GM23338 (cell line): ENCODE data around the gene ASB2. TPM values are rescaled to one million over a fixed set of nuclear protein-coding genes. Genes with fewer than 3 reads are reported as not detected.

ENCODE experiments used
- ATAC-seq: fragments of 200-7000 bp; cut with Tn5 transposase; 3 replicates; pipeline ENCODE4 v1.9.1; 2020
- DNase-seq: peaks from one replicate; pipeline ENCODE4 v3.0.0-alpha.2; 2015; ENCODE audit warnings: low spot score
- H2AFZ ChIP-seq: fragments of 200-600 bp; sonication (generic); 2 replicates; pipeline ENCODE4 v1.8.0; 2016; ENCODE audit warnings: antibody characterized with exemption, mild to moderate bottlenecking, moderate library complexity
- H3F3A ChIP-seq: fragments of 200-600 bp; sonication (generic); replicated peaks from 2 replicates; pipeline ENCODE4 v1.8.0; 2017; ENCODE audit warnings: antibody characterized with exemption, mixed run types, low read depth
- H3K27ac ChIP-seq: fragments of 200-600 bp; sonication (generic); 2 replicates; pipeline ENCODE4 v1.6.1; 2016; ENCODE audit warnings: low read depth
- H3K27me3 ChIP-seq: fragments of 200-600 bp; sonication (generic); 2 replicates; pipeline ENCODE4 v1.8.0; 2016; ENCODE audit warnings: mild to moderate bottlenecking, mixed run types, moderate library complexity; ENCODE audit not compliant: insufficient read depth
- H3K36me3 ChIP-seq: fragments of 200-600 bp; sonication (generic); 2 replicates; pipeline ENCODE4 v1.8.0; 2016; ENCODE audit warnings: mild to moderate bottlenecking; ENCODE audit not compliant: insufficient read depth
- H3K4me1 ChIP-seq: fragments of 200-600 bp; sonication (generic); 2 replicates; pipeline ENCODE4 v1.8.0; 2016; ENCODE audit warnings: mild to moderate bottlenecking, moderate library complexity; ENCODE audit not compliant: insufficient read depth
- H3K4me2 ChIP-seq: fragments of 200-600 bp; sonication (generic); 2 replicates; pipeline ENCODE4 v1.7.1; 2017; ENCODE audit warnings: mixed run types
- H3K4me3 ChIP-seq: fragments of 200-600 bp; sonication (generic); 2 replicates; pipeline ENCODE4 v1.6.1; 2016; ENCODE audit warnings: mixed run types
- H3K79me2 ChIP-seq: fragments of 200-600 bp; sonication (generic); replicated peaks from 2 replicates; pipeline ENCODE4 v1.8.0; 2017; ENCODE audit warnings: mild to moderate bottlenecking; ENCODE audit not compliant: insufficient read depth
- H3K9me2 ChIP-seq: fragments of 200-600 bp; sonication (generic); 2 replicates; pipeline ENCODE4 v1.8.0; 2017; ENCODE audit not compliant: insufficient read depth
- H4K20me1 ChIP-seq: fragments of 200-600 bp; sonication (generic); replicated peaks from 2 replicates; pipeline ENCODE4 v1.8.0; 2017; ENCODE audit warnings: mild to moderate bottlenecking; ENCODE audit not compliant: insufficient read depth
- H3K27ac Mint-ChIP-seq: 2 replicates; pipeline ENCODE4 v1.8.0; 2020; ENCODE audit warnings: inconsistent platforms, mild to moderate bottlenecking, moderate library complexity, mixed read lengths
- H3K27me3 Mint-ChIP-seq: 3 replicates; pipeline ENCODE4 v1.8.0; 2022; ENCODE audit warnings: low read depth, mild to moderate bottlenecking, moderate library complexity, mixed read lengths, inconsistent platforms; ENCODE audit not compliant: insufficient read depth, poor library complexity
- H3K36me3 Mint-ChIP-seq: 3 replicates; pipeline ENCODE4 v1.8.0; 2021; ENCODE audit warnings: low read depth, mild to moderate bottlenecking, inconsistent platforms, moderate library complexity, mixed read lengths
- H3K4me1 Mint-ChIP-seq: 3 replicates; pipeline ENCODE4 v1.8.0; 2020; ENCODE audit warnings: mild to moderate bottlenecking, inconsistent platforms, mixed read lengths
- H3K4me3 Mint-ChIP-seq: 3 replicates; pipeline ENCODE4 v1.8.0; 2021; ENCODE audit warnings: moderate library complexity, mild to moderate bottlenecking, inconsistent platforms, mixed read lengths
- H3K9me3 Mint-ChIP-seq: 3 replicates; pipeline ENCODE4 v1.8.0; 2020; ENCODE audit warnings: moderate library complexity, mild to moderate bottlenecking, inconsistent platforms, mixed read lengths
- CREB1 ChIP-seq: fragments of 250-450 bp; sonication (Bioruptor Pico); IDR thresholded peaks from 2 replicates; pipeline ENCODE4 v1.5.0; 2020; ENCODE audit warnings: low read depth, mild to moderate bottlenecking, moderate library complexity
- REST ChIP-seq: IDR thresholded peaks from one replicate; pipeline ENCODE4 v1.6.1; 2018; ENCODE audit warnings: antibody characterized with exemption; ENCODE audit not compliant: unreplicated experiment
- STAT1 ChIP-seq: IDR thresholded peaks from one replicate; pipeline ENCODE4 v1.6.1; 2016; ENCODE audit warnings: antibody characterized with exemption; ENCODE audit not compliant: unreplicated experiment
- ZNF114 ChIP-seq: fragments of 250-450 bp; sonication (Bioruptor Pico); IDR thresholded peaks from 2 replicates; pipeline ENCODE4 v1.5.0; 2020; ENCODE audit warnings: mild to moderate bottlenecking, moderate library complexity
- ZNF462 ChIP-seq: fragments of 250-450 bp; sonication (Bioruptor Pico); IDR thresholded peaks from 2 replicates; pipeline ENCODE4 v1.5.0; 2020; ENCODE audit warnings: mild to moderate bottlenecking, moderate library complexity
- polyA plus RNA-seq: library from polyadenylated mRNA; unstranded; fragments of >200 nt; fragmentation: Nextera tagmentation; extraction: Ambion mirVana; gene quantifications from 2 replicates; pipeline ENCODE4 v1.2.1, GENCODE V29; 2016
- total RNA-seq: library from RNA; depleted of rRNA; stranded (reverse); fragments of >200 nt; shearing (Covaris generic); gene quantifications from 2 replicates; pipeline ENCODE4 v1.2.3, GENCODE V29; 2014

ASB2 gene
- total and polyA plus RNA-seq, 2 experiments from 2014 or later: 1.2 to 1.7 TPM

- H3K27ac Mint-ChIP-seq: no peak overlapping the region
- no peak for DNase-seq
- Histone ChIP-seq H3K4me2 (no peak overlapping the region), H2AFZ (no peak overlapping the region), H3F3A (no peaks in the 10 kb centered on the region), H3K36me3 (no peaks in the 10 kb centered on the region), H3K27ac (no peak overlapping the region), H3K9me2 (no peaks in the 10 kb centered on the region), H4K20me1 (no peaks in the 10 kb centered on the region), H3K4me3 (no peak overlapping the region), H3K27me3 (peaks cover under 1% of the 10 kb centered on the region; the same call in 1 of the 2 replicates), H3K4me1 (no peaks in the 10 kb centered on the region), H3K79me2 (no peaks in the 10 kb centered on the region)
- H3K4me3 Mint-ChIP-seq: no peak overlapping the region
- H3K4me1 Mint-ChIP-seq: no peaks in the 10 kb centered on the region; the same call in 2 of the 3 replicates
- TF ChIP-seq CREB1 (CRISPR knock-in tag): no peak
- no peak for TF ChIP-seq ZNF114 (CRISPR knock-in tag)
- no peak for TF ChIP-seq ZNF462 (CRISPR knock-in tag)
- no peak for TF ChIP-seq STAT1
- TF ChIP-seq REST: no peak
- ATAC-seq: no peak
- H3K9me3 Mint-ChIP-seq: no peaks in the 10 kb centered on the region
- H3K36me3 Mint-ChIP-seq: no peaks in the 10 kb centered on the region; the same call in 2 of the 3 replicates
- H3K27me3 Mint-ChIP-seq: peaks cover 14% of the 10 kb centered on the region
Measured at GRCh38 chr14:93932642-93933041, 43.7 kb downstream of the ASB2 start.
